ENCODE results near the gene CYP4F3.

CYP4F3 gene

GRCh38 chr19:15702534-15702930, 61.8 kb downstream of the CYP4F3 start:
- TF ChIP-seq NFIC (IDR thresholded peaks at IDR 0.05) (peak; percentile 70), CEBPB (IDR thresholded peaks at IDR 0.05) (0 out of 2 replicates have a peak, but pooled peaks have one; percentile 38), RAD21 (IDR thresholded peaks at IDR 0.05; ENCODE audit: low read depth) (peak; percentile 19; the same call in 1 of the 2 replicates), REST (IDR thresholded peaks at IDR 0.05; ENCODE audit: low read depth) (no peak), USF1 (IDR thresholded peaks at IDR 0.05) (peak; percentile 10; the same call in 1 of the 2 replicates), ZBTB7A (IDR thresholded peaks at IDR 0.05; ENCODE audit: low read depth) (no peak), EGR1 (IDR thresholded peaks at IDR 0.05) (no peak)

All from Ishikawa (cell line).